T-helper 22 cell (primary cell): ENCODE results near the gene DHRS1.

Source experiments
- DNase-seq: peaks from one replicate; pipeline ENCODE4 v3.0.0-alpha.2; 2020; ENCODE audit warnings: low read depth

Gene DHRS1

GRCh38 chr14:24299255-24300191 is at the start of gene DHRS1, which contains the start of gene NOP9:
DHRS1 (minus strand) TSS chr14:24299780; CDS start chr14:24299106, 674 bp downstream.
NOP9 (plus strand) TSS chr14:24299850; CDS start chr14:24299955, 105 bp downstream.
- peak; percentile 82 for DNase-seq

DNA sequence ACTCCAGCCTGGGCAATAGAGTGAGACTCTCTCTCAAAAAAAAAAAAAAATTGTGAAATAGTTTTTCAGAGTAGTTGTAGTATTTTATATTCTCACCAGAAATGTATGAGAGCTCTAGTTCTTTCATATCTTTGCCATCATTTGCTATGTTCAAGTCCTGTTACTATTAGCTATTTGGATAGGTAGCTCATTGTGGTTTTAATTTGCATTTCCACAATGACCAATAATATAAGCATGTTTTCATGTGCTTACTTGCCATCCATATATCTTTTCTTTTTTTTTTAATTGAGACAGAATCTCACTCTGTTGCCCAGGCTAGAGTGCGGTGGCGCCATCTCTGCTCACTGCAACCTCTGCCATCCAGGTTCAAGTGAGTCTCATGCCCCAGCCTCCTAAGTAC is 48.6 kb upstream of the DHRS1 start:
- no peak for DNase-seq

DNA sequence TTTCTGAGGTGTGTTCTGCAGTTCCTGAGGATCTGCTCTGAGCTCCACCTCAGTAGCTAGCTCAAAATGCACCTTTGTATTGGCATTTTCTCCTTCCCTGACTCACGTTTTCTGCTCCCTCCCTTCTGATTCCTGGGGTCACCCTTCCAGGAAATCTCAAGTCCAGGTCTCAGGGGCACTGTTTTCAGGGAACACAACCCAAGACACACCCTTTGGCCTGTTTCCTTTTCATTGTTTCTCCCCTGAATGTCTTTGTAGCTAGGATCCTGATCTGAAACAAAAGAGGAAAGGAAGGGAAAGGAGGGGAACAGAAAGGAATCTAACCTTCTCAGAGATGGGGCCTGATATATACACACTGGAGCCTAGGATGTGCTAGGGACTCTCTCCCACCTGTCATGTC is 47.6 kb upstream of the DHRS1 start:
- no peak for DNase-seq

- DNase-seq: no peak
Observed at GRCh38 chr14:24343795-24344660, 44.4 kb upstream of the DHRS1 start.

DNA sequence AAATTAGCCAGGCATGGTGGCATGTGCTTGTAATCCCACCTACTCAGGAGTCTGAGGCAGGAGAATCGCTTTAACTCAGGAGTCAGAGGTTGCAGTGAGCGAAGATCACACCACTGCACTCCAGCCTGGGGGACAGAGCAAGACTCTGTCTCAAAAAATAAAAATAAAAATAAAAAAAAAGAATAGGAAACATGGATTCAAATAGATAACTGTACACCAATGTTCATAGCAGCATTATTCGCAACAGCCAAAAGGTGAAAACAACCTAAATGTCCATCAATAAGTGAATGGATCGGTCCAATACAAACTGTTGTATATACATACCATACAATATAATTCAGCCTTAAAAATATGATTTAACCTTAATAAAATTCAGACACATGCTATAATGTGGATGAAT is 43.3 kb upstream of the DHRS1 start:
- DNase-seq: no peak

DNA sequence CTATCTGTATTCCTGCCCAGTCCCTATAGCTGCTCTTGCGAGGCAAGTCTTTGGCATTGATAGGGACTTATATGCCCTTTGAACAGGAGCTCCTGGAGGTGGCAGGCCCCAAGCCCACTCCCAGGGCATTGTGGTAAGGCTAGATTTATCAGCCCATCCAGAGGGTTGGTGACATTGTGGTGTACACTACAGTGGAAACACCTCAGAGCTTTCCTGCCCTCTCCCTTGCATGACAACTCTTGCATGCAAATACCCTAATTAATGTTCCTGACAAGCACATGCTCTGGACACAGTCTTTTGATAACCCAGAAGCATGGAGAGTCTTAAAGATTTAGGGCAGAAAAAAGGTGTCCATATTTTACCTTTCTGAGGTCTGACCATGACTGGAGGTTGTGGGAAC is 41.0 kb upstream of the DHRS1 start:
- no peak for DNase-seq

DNA sequence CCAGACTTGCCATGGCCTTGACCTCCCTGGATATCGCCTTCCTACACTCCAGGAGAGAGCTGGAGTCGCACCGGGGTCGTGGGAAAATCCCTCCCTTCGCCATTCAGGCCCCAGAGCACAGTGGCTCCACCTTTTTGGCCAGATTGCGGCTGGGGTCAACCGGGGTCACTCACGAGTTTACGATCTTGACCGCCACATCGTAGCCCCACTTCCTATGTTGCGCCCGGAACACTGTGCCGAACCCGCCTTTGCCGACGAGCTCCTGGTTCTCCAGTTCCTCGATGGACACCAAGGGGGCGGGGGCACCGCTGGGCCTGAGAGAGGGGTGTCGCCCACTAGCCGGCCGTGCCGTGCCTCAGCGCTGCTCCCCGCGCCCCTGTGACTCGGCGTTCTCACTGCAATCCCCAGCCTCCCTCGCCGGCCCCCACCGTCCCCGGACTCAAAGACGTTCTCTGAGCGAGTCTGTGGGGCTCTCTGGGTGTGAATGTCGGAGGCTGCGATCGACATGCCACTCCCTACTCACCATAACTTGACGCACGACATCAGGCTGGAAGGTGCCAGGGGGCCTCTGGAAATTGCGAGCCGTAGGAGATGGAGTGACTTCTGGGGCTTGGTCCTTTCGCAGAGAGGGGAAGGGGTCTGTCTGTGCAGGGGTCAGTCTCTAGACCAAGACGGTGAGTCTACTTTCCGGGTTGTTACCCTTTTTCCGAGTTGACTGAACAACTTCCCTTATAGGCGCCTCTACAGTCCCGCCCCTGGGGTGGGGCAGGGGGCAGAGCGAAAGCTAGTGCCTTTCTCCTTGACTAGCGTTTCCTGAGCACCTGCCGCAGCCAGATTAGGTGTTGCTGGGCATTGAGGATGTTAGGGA is 39.9 kb upstream of the DHRS1 start, which contains the start of gene RIPK3:
RIPK3 (minus strand) TSS at position 708 of the 868 bp plus-strand sequence; CDS start at position 543, 165 bp downstream.
- peak; percentile 39 for DNase-seq

DNA sequence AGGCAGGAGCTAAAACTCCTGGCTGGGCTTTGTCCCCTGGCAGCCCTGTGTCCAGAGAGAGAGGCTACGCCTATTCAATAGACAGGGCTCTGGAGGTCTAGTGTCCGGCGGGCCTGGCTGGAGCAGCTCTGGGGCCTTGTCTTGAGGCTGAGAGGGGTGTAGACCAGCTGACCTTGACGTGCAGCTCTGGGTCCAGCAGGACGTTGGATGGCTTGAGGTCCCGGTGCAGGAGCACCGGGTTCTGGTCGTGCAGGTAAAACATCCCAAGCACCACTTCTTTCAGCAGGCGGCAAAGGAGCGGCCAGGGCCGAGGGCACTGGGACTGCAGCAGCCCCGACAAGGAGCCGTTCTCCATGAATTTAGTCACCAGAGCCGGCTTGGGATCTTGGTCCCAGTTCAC is 39.3 kb upstream of the DHRS1 start:
- DNase-seq: no peak

- no peak for DNase-seq
Observed at GRCh38 chr14:24337824-24338175, 38.2 kb upstream of the DHRS1 start.

DNA sequence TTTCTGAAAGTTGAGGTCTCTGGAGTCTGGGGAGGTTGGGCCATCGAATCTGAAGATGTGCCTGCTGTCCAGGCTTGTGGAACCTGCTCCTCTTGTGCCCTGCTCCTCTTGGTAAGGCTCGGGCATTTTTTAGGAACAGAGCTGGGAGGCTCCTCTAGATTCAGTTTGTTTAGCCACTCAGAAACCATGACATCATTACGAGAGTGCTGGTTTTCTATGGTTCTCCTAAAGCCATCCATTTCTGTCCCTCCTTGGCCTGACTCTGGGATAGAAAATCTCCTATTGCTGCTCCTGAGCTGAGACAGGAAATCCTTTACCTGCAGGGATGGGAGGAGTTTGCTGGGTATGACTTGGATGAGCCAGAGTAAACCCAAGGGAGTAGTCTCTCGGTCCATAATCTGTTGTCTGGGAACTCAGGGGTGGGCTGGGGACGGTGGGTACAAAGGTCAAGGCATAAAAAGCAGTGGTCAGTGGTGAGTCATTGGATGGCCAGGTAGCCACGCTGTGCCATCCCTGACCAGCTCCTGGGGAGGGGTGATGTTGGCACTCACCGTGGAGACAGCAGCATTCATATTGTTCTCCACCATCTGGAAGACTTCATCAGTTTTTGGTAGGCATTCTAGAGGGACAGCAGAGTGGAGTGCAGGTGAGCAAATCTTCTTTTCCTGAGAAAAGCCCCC is 37.7 kb upstream of the DHRS1 start:
- DNase-seq: no peak

GRCh38 chr14:24335461-24336171 is 36.0 kb upstream of the DHRS1 start:
- DNase-seq: no peak

DNA sequence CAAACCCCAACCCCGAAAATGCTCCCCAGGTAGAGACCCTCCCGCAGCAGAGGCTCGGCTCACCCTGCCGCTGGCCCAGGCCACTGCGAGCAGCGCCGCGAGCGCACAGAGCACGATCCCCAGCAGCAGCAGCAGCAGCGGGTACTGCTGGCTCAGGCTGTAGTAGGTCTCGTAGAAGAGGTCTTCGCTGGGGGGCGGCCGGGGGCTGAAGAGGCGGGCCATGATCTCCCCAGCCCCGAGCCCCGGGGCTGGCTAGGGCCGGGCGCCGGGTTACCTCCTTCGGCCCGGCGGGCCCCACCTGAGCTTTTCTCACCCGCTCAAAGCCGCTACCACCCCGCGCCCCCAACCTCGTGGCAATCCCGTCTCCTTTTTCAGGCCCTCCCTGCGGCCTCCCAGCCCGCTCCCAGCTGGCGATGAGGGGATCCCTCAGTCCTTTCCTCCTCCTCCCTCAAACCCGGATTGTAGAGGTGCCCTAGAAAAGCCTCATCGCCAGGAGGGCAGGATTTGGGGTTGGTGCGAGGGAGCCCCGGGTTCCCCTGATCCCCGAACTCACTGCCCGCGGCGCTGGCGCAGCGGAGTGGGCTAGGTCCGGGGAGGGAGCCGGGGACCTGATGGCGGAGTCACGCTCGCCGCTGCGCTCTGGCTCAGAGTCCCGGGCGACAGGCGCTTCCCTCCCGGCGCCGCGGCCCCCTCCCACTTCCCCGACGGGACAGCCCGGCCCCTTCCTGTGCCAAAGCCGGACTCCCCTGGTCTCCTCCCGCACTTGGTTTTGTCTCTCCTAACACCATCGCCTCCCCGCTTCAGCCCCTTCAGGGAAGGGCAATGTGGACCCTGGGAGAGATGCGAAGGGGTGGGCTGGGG is 35.1 kb upstream of the DHRS1 start, which contains the start of gene ADCY4:
ADCY4 (minus strand) TSS at position 641 of the 861 bp plus-strand sequence; CDS start at position 222, 419 bp downstream.
- no peak for DNase-seq

GRCh38 chr14:24332268-24332993 is 32.9 kb upstream of the DHRS1 start:
- peak; percentile 77 for DNase-seq

GRCh38 chr14:24331731-24332267 is 32.2 kb upstream of the DHRS1 start:
- DNase-seq: no peak

DNA sequence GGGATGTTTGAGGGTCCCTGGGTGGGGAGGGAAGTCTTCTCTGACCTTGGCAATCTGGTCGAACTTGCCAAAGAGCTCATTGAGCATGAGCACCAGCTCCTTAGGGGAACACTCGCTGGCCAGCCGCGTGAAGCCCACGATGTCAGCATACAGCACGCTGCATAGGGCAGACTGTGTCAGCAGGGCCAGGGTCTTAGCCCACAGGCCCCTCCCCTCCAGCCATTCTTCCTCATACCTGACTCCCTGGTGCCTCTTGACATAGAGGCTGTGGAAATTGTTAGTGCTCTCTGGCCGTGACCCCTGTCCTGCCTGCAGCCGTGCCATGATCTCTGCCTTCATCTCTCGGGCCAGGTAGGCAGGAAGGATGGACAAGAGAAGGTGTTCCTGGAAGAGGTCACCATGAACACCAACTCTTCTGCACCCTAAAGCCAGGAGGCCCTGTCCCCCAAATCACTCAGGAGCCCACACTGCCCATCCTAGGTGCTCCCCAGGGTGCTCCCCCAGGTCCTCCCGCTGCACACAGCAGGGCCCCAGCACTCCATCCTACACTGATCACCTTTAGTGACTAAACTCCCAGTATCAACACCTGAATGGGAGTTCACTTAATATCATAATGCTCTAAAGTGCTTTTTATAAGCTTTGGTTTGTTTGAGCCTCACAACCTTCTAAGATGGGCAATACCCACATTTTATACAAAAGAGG is 31.5 kb upstream of the DHRS1 start:
- DNase-seq: no peak

- peak; percentile 39 for DNase-seq
Observed at GRCh38 chr14:24329736-24330135, 30.2 kb upstream of the DHRS1 start.

GRCh38 chr14:24329073-24329663 is 29.6 kb upstream of the DHRS1 start:
- DNase-seq: no peak
